ENCODE measurements around the gene TMOD4. TPM values are rescaled to one million over a fixed set of nuclear protein-coding genes. Genes with fewer than 3 reads are reported as not detected.

The TMOD4 gene
- total and polyA plus RNA-seq, 9 of the 15 experiments (the other 6 are each of a cell fraction or from before 2014, with no cell fraction given) = 0.18 to 1.8 (median 1.1) TPM; not detected in 1

DNA sequence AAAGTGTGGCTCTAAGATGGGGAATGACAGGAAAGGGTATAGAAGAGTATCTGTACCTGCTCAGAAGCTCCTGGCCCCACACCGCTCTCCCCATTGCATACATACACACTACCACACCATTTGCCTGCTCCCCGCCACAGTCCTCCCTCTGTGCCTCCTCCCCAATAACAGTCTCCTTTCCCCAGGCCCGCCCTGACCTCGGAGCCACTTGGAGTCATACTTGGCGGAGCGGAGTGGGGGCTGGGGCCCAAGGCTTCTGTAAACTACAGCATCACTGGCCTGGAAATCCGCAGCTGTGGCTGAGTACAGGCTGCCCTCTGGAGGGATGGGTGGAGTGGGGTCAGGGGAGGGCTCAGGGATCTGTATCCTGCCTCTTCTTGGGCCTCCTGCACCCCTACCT lies 38.0 kb downstream of the TMOD4 start:
- Histone ChIP-seq H3K9me3 (replicated peaks; ENCODE audit: control insufficient read depth, insufficient read depth, low read depth, low read length) (no peaks in the 10 kb centered on the region), H3K4me3 (no peak overlapping the region), H3K36me3 (ENCODE audit: control insufficient read depth, insufficient read depth, low read length) (no peaks in the 10 kb centered on the region), H4K20me1 (replicated peaks; ENCODE audit: control insufficient read depth, insufficient read depth, low read length) (peaks cover 6% of the 10 kb centered on the region; the same call in 1 of the 2 replicates), H3K9ac (ENCODE audit: insufficient read depth in 1 of 2, low read depth in 2 of 2, low read length in 2 of 2) (peak overlapping the region in 1 of 2 experiments; percentile 43; a peak in 1 of 4 replicates), H2AFZ (ENCODE audit: low read depth, low read length) (no peak overlapping the region), H3K4me1 (replicated peaks in 1 of 2; ENCODE audit: control insufficient read depth in 2 of 2, insufficient read depth in 2 of 2, low read length in 2 of 2) (peaks cover 2 to 21% of the 10 kb centered on the region in 2 experiments; a peak in 4 of 5 replicates), H3K27me3 (ENCODE audit: control insufficient read depth in 2 of 2, insufficient read depth in 2 of 2, low read length in 2 of 2) (no peaks in the 10 kb centered on the region; a peak in 1 of 5 replicates), H3K27ac (ENCODE audit: extremely low read depth, low read depth, low read length) (no peak overlapping the region), H3K79me2 (ENCODE audit: control insufficient read depth, insufficient read depth, low read length) (no peaks in the 10 kb centered on the region), H3K4me2 (ENCODE audit: insufficient read depth, low read length) (no peak overlapping the region), H3K9me1 (ENCODE audit: control insufficient read depth, insufficient read depth, low read length) (no peaks in the 10 kb centered on the region)
- 52% methylated on average over 7 of the region's 7 CpGs for WGBS (ENCODE audit: insufficient coverage, low coverage, missing lambda C conversion rate)
- TF ChIP-seq ZBTB33 (CRISPR knock-in tag; IDR thresholded peaks at IDR 0.05) (peak; percentile 57; the same call in 1 of the 2 replicates), ZNF263 (CRISPR knock-in tag; IDR thresholded peaks at IDR 0.05; ENCODE audit: borderline replicate concordance) (peak; percentile 86)
- TF ChIP-seq, protein P1, sequence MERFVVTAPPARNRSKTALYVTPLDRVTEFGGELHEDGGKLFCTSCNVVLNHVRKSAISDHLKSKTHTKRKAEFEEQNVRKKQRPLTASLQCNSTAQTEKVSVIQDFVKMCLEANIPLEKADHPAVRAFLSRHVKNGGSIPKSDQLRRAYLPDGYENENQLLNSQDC (CRISPR knock-in tag; IDR thresholded peaks at IDR 0.05) = no peak
- ChIA-PET CTCF (ENCODE audit: low intra/inter-chr PET ratio) (no interaction called here), POLR2A (interaction anchor here (0.9 kb wide), 1 partner anchor 68 kb away, joined by 3 read pairs; no protein-coding TSS in a partner anchor)
- DNase-seq (ENCODE audit: extremely low read depth in 1 of 4, low spot score in 3 of 4) (no peak), ATAC-seq (peak; percentile 27), FAIRE-seq (no peak)
- in situ Hi-C loops (cut with MboI) = no loop called here
- intact Hi-C loops (cut with micrococcal nuclease) = no loop called here
- no TSS peak for BruUV-seq (replicated peaks)
